ENCODE results near the gene KRTAP10-7. TPM values are rescaled to one million over a fixed set of nuclear protein-coding genes. Genes with fewer than 3 reads are reported as not detected.
"Not testable (repeated sequence)": the region's sequence is repeated elsewhere in the genome, so short reads cannot be mapped to it uniquely, and the experiment has no call there.

The KRTAP10-7 gene, protein sequence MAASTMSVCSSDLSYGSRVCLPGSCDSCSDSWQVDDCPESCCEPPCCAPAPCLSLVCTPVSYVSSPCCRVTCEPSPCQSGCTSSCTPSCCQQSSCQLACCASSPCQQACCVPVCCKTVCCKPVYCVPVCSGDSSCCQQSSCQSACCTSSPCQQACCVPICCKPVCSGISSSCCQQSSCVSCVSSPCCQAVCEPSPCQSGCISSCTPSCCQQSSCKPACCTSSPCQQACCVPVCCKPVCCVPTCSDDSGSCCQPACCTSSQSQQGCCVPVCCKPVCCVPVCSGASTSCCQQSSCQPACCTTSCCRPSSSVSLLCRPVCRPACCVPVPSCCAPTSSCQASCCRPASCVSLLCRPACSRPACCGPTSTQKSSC
- not detected for total RNA-seq
- long read RNA-seq, result 0 reads

DNA sequence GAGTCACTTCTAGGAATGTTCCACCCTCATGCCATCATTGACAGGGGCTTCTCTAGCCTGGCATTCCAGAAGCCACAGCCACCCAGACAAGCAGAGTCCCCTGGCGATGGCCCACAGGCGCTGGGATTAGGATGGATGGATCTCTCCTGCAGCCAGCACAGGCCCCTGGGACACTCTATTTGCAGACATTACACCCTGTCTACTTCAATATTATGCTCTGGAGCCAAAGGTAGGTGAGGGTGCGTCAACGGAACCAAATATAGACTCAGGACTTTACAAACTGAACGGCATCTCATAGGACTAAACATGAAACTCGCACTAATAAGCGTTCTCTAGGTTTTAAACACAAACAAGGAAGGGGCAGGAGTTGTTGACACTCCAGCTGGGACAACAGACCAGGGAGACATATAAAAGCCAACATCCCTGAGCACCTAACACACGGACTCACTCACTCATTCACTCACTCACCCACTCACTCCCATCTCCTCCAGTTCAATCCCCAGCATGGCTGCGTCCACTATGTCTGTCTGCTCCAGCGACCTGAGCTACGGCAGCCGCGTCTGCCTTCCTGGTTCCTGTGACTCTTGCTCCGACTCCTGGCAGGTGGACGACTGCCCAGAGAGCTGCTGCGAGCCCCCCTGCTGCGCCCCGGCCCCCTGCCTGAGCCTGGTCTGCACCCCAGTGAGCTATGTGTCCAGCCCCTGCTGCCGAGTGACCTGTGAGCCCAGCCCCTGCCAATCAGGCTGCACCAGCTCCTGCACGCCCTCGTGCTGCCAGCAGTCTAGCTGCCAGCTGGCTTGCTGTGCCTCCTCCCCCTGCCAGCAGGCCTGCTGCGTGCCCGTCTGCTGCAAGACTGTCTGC is at the start of gene KRTAP10-7:
TSS of gene KRTAP10-7 (plus strand) at position 480 of the 861 bp plus-strand sequence. CDS start at position 505, 25 bp downstream.
- H3K27me3 ChIP-seq; H3K27ac ChIP-seq; H3K4me3 ChIP-seq; DNase-seq; intact Hi-C loops (cut with DNase I); H3K9me3 ChIP-seq; H3K36me3 ChIP-seq; H3K4me1 ChIP-seq: not testable (repeated sequence)
- ATAC-seq, result peak in 1 of 4 donors; percentile 10
- WGBS (ENCODE audit: insufficient coverage, low coverage, low lambda C conversion rate, missing lambda C conversion rate), result 52% methylated on average over 9 of the region's 23 CpGs

DNA sequence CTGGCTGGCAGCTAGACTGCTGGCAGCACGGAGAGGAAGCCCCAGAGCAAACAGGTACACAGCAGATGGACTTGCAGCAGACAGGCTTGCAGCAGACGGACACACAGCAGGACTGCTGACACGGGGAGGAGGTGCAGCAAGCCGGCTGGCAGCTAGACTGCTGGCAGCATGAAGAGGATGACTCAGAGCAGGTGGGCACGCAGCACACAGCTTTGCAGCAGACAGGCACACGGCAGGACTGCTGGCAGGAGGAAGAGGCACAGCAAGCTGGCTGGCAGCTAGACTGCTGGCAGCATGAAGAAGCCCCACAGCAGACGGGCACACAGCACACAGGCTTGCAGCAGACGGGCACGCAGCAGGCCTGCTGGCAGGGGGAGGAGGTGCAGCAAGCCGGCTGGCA is 49.6 kb upstream of the KRTAP10-7 start:
- intact Hi-C loops (cut with DNase I), result no loop called here
- 47% methylated on average over 2 of the region's 10 CpGs for WGBS (ENCODE audit: insufficient coverage, low coverage, low lambda C conversion rate, missing lambda C conversion rate)

DNA sequence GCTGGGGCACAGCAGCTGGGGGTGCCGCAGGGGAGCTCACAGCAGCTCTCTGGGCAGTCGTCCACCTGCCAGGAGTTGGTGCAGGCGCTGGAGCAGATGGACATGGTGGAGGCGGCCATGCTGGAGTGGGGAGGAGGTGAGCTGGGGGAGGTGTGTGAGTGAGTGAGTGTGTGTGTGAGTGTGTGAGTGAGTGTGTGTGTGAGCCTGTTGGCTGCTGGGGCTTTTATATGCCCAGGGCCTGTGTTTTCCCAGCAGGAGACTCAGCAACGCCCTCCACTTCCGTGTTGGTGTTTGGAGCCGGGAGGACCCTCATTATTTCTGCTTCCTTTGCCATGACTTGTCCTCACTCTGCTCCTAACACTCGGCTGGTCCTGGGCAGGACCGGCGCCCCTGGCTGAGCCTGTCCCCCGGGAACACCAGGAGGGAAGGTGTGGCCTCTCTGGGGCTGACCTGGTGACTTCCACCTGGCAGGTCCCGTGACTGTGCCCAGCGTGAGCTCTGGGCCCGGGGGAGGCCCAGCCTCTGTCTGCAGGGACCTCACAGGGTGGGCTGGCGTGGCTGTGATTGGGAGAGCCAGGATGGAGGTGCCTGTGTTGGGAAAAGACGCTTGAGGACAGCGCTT is 48.9 kb upstream of the KRTAP10-7 start, which contains the start of gene KRTAP10-2:
TSS of gene KRTAP10-2 (minus strand) at position 166 of the 622 bp plus-strand sequence. CDS start at position 119, 47 bp downstream.
- no CpG with 5 or more reads among the region's 17 CpGs for WGBS (ENCODE audit: insufficient coverage, low coverage, low lambda C conversion rate, missing lambda C conversion rate)
- no peaks in the 10 kb centered on the region for H3K36me3 ChIP-seq
- intact Hi-C loops (cut with DNase I), result no loop called here
- no peaks in the 10 kb centered on the region for H3K9me3 ChIP-seq
- TF ChIP-seq POLR2A (IDR thresholded peaks at IDR 0.05), result no peak
- TF ChIP-seq, protein P1, sequence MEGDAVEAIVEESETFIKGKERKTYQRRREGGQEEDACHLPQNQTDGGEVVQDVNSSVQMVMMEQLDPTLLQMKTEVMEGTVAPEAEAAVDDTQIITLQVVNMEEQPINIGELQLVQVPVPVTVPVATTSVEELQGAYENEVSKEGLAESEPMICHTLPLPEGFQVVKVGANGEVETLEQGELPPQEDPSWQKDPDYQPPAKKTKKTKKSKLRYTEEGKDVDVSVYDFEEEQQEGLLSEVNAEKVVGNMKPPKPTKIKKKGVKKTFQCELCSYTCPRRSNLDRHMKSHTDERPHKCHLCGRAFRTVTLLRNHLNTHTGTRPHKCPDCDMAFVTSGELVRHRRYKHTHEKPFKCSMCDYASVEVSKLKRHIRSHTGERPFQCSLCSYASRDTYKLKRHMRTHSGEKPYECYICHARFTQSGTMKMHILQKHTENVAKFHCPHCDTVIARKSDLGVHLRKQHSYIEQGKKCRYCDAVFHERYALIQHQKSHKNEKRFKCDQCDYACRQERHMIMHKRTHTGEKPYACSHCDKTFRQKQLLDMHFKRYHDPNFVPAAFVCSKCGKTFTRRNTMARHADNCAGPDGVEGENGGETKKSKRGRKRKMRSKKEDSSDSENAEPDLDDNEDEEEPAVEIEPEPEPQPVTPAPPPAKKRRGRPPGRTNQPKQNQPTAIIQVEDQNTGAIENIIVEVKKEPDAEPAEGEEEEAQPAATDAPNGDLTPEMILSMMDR (IDR thresholded peaks at IDR 0.05), result no peak
- H3K4me3 ChIP-seq, result no peak within 1 kb of the TSS
- no peaks in the 10 kb centered on the region for H3K4me1 ChIP-seq
- H3K27ac ChIP-seq, result no peak within 1 kb of the TSS
- no peaks in the 10 kb centered on the region for H3K27me3 ChIP-seq
- DNase-seq (no peak), ATAC-seq (peak in 1 of 4 donors; percentile 6)

More for the DNA sequence above, 49.6 kb upstream of the KRTAP10-7 start:
- Histone ChIP-seq H3K4me1 (no peaks in the 10 kb centered on the region), H3K9me3 (no peaks in the 10 kb centered on the region), H3K27me3 (no peaks in the 10 kb centered on the region), H3K36me3 (no peaks in the 10 kb centered on the region), H3K4me3 (no peak overlapping the region), H3K27ac (no peak overlapping the region)
- no peak for ATAC-seq
- TF ChIP-seq, protein P1 (IDR thresholded peaks at IDR 0.05), result no peak
- no peak for TF ChIP-seq POLR2A (IDR thresholded peaks at IDR 0.05)
- DNase-seq, result no peak

DNA sequence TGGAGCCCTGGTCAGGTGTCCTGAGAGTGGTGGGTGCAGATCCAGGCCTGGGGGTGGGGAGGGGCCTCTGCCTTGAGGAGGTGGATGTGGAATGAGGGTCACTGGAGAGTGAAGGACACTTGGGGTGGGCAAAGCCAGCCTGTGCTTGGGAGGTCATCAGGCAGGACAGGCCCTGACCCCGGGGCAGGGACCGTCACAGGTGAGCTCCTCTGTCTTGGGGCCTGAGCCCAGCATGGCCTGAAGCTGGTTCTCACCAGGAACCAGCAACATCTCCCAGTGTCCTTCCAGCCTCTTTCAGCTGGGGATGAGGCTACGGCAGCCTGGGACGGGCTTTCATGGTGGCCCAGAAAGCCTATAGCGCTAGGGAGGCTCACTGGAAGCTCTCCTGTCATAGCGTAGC is 48.3 kb upstream of the KRTAP10-7 start:
- WGBS (ENCODE audit: insufficient coverage, low coverage, low lambda C conversion rate, missing lambda C conversion rate), result no CpG with 5 or more reads among the region's 6 CpGs
- H3K4me1 ChIP-seq, result no peaks in the 10 kb centered on the region
- H3K27me3 ChIP-seq, result no peaks in the 10 kb centered on the region
- no peaks in the 10 kb centered on the region for H3K36me3 ChIP-seq
- no peaks in the 10 kb centered on the region for H3K9me3 ChIP-seq
- no peak overlapping the region for H3K27ac ChIP-seq
- ATAC-seq, result no peak
- no peak for DNase-seq
- no peak overlapping the region for H3K4me3 ChIP-seq
- intact Hi-C loops (cut with DNase I), result no loop called here
- no peak for TF ChIP-seq POLR2A (IDR thresholded peaks at IDR 0.05)
- TF ChIP-seq, protein P1 (IDR thresholded peaks at IDR 0.05), result no peak

Measured in right lobe of liver (tissue), 6 donors.